Naive B cell (primary cell): ENCODE measurements around the gene SOX15. TPM values are rescaled to one million over a fixed set of nuclear protein-coding genes. Genes with fewer than 3 reads are reported as not detected.
"Not testable (repeated sequence)": the region's sequence is repeated elsewhere in the genome, so short reads cannot be mapped to it uniquely, and the experiment has no call there.

ENCODE experiments used
- ATAC-seq, 2 donors: fragments of 150-1000 bp; cut with Tn5 transposase; 2 replicates each; pipeline ENCODE4 v1.10.0; 2021; ENCODE audit warnings: low read depth in 2 of 2, mild to moderate bottlenecking in 2 of 2, moderate library complexity in 2 of 2
- DNase-seq: peaks from one replicate; pipeline ENCODE4 v3.0.0; 2022
- H3K27ac Mint-ChIP-seq, 6 donors: one replicate each; pipeline ENCODE4 v1.8.0; 2020 to 2022; ENCODE audit warnings: mild to moderate bottlenecking in 6 of 6, mixed read lengths in 6 of 6, moderate library complexity in 5 of 6, inconsistent platforms in 2 of 6
- H3K27me3 Mint-ChIP-seq, 3 donors: one replicate each; pipeline ENCODE4 v1.8.0; 2021 to 2022; ENCODE audit warnings: mixed read lengths in 3 of 3, mild to moderate bottlenecking in 1 of 3
- H3K36me3 Mint-ChIP-seq, 2 donors: one replicate each; pipeline ENCODE4 v1.8.0; 2020 to 2022; ENCODE audit warnings: mixed read lengths in 2 of 2, inconsistent platforms in 1 of 2, mild to moderate bottlenecking in 1 of 2
- H3K4me1 Mint-ChIP-seq, 3 donors: one replicate each; pipeline ENCODE4 v1.8.0; 2020 to 2022; ENCODE audit warnings: mixed read lengths in 3 of 3, inconsistent platforms in 1 of 3, mild to moderate bottlenecking in 1 of 3, moderate library complexity in 1 of 3
- H3K4me3 Mint-ChIP-seq, 8 donors: one replicate each; pipeline ENCODE4 v1.8.0; 2020 to 2022; ENCODE audit warnings: mild to moderate bottlenecking in 8 of 8, mixed read lengths in 8 of 8, moderate library complexity in 8 of 8, inconsistent platforms in 2 of 8
- H3K9me3 Mint-ChIP-seq, 7 donors: one replicate each; pipeline ENCODE4 v1.8.0; 2020 to 2022; ENCODE audit warnings: mixed read lengths in 7 of 7, mild to moderate bottlenecking in 5 of 7, inconsistent platforms in 2 of 7, moderate library complexity in 1 of 7
- polyA plus RNA-seq, 6 donors: library from polyadenylated mRNA; unstranded; fragments of 300-500 nt; fragmentation: Illumina TruSeq; gene quantifications; one replicate each; pipeline ENCODE4 v1.2.3, GENCODE V29; 2021; ENCODE audit warnings: low read depth in 6 of 6

SOX15 gene
- polyA plus RNA-seq, 6 donors from 2014 or later = not detected

- no peaks in the 10 kb centered on the region for H3K9me3 Mint-ChIP-seq
- H3K4me1 Mint-ChIP-seq = no peaks in the 10 kb centered on the region
- DNase-seq = no peak
- no peaks in the 10 kb centered on the region for H3K36me3 Mint-ChIP-seq
- H3K27me3 Mint-ChIP-seq = peaks cover 0 to 4% (median 0%) of the 10 kb centered on the region in 3 donors
- H3K27ac Mint-ChIP-seq = no peak overlapping the region
- H3K4me3 Mint-ChIP-seq = no peak overlapping the region
- ATAC-seq = no peak
Observed at GRCh38 chr17:7620835-7621234, 30.9 kb upstream of the SOX15 start.

GRCh38 chr17:7618608-7619007 lies 28.7 kb upstream of the SOX15 start:
- Mint-ChIP-seq H3K4me1 (peaks cover 3 to 6% (median 5%) of the 10 kb centered on the region in 3 donors), H3K27ac (no peak overlapping the region), H3K36me3 (no peaks in the 10 kb centered on the region), H3K27me3 (peaks cover 0 to 4% (median 0%) of the 10 kb centered on the region in 3 donors), H3K9me3 (no peaks in the 10 kb centered on the region), H3K4me3 (no peak overlapping the region)
- ATAC-seq = no peak
- no peak for DNase-seq

GRCh38 chr17:7615265-7615747 lies 25.4 kb upstream of the SOX15 start:
- H3K27me3 Mint-ChIP-seq = peaks cover 0 to 4% (median 0%) of the 10 kb centered on the region in 3 donors
- H3K9me3 Mint-ChIP-seq = no peaks in the 10 kb centered on the region
- DNase-seq (no peak), ATAC-seq (peak; percentile 23 to 26)
- peak overlapping the region; percentile 82 to 98 (median 94) for H3K4me3 Mint-ChIP-seq
- peak overlapping the region; percentile 84 to 99 (median 98) for H3K27ac Mint-ChIP-seq
- peaks cover 29 to 36% (median 31%) of the 10 kb centered on the region in 3 donors for H3K4me1 Mint-ChIP-seq
- no peaks in the 10 kb centered on the region for H3K36me3 Mint-ChIP-seq

- peaks cover 0 to 4% (median 0%) of the 10 kb centered on the region in 3 donors for H3K27me3 Mint-ChIP-seq
- H3K27ac Mint-ChIP-seq = peak within 1 kb of the TSS; percentile 84 to 99 (median 98)
- DNase-seq (peak; percentile 99), ATAC-seq (peak; percentile 85 to 87)
- no peaks in the 10 kb centered on the region for H3K36me3 Mint-ChIP-seq
- H3K9me3 Mint-ChIP-seq = no peaks in the 10 kb centered on the region
- H3K4me1 Mint-ChIP-seq = peaks cover 30 to 39% (median 31%) of the 10 kb centered on the region in 3 donors
- peak within 1 kb of the TSS; percentile 82 to 98 (median 94) for H3K4me3 Mint-ChIP-seq
Observed at GRCh38 chr17:7614425-7615264, 24.8 kb upstream of the SOX15 start, which contains the start of gene FXR2. Gene FXR2, minus strand, starts transcription at chr17:7614897. Its CDS starts 365 bp downstream, at chr17:7614532.

GRCh38 chr17:7613769-7614424 lies 24.0 kb upstream of the SOX15 start:
- H3K36me3 Mint-ChIP-seq = no peaks in the 10 kb centered on the region
- peaks cover 0 to 3% (median 0%) of the 10 kb centered on the region in 3 donors for H3K27me3 Mint-ChIP-seq
- H3K4me1 Mint-ChIP-seq = peaks cover 31 to 42% (median 34%) of the 10 kb centered on the region in 3 donors
- no peak for ATAC-seq
- H3K9me3 Mint-ChIP-seq = no peaks in the 10 kb centered on the region
- H3K4me3 Mint-ChIP-seq = peak overlapping the region; percentile 82 to 94 (median 92)
- DNase-seq = no peak
- peak overlapping the region; percentile 84 to 95 (median 92) for H3K27ac Mint-ChIP-seq

GRCh38 chr17:7612294-7612640 lies 22.4 kb upstream of the SOX15 start:
- H3K27ac Mint-ChIP-seq = peak overlapping the region in 3 of 6 donors; percentile 42 to 84 (median 44)
- H3K9me3 Mint-ChIP-seq = no peaks in the 10 kb centered on the region
- peaks cover 31 to 45% (median 34%) of the 10 kb centered on the region in 3 donors for H3K4me1 Mint-ChIP-seq

GRCh38 chr17:7611635-7612293 lies 21.9 kb upstream of the SOX15 start:
- Mint-ChIP-seq H3K27me3 (no peaks in the 10 kb centered on the region), H3K36me3 (no peaks in the 10 kb centered on the region), H3K4me1 (peaks cover 31 to 45% (median 34%) of the 10 kb centered on the region in 3 donors), H3K9me3 (no peaks in the 10 kb centered on the region), H3K4me3 (peak overlapping the region in 6 of 8 donors; percentile 25 to 94 (median 71)), H3K27ac (peak overlapping the region in 2 of 6 donors; percentile 44 to 84)
- no peak for ATAC-seq
- DNase-seq = no peak

More at GRCh38 chr17:7612294-7612640, 22.4 kb upstream of the SOX15 start:
- Mint-ChIP-seq H3K27me3 (no peaks in the 10 kb centered on the region), H3K4me3 (peak overlapping the region in 6 of 8 donors; percentile 24 to 94 (median 77)), H3K36me3 (no peaks in the 10 kb centered on the region)
- no peak for ATAC-seq
- DNase-seq = no peak

- H3K4me3 Mint-ChIP-seq = peak overlapping the region in 1 of 8 donors; percentile 46
- no peaks in the 10 kb centered on the region for H3K27me3 Mint-ChIP-seq
- peaks cover 38 to 52% (median 42%) of the 10 kb centered on the region in 3 donors for H3K4me1 Mint-ChIP-seq
- no peaks in the 10 kb centered on the region for H3K9me3 Mint-ChIP-seq
- DNase-seq = no peak
- ATAC-seq = no peak
- H3K27ac Mint-ChIP-seq = no peak overlapping the region
- no peaks in the 10 kb centered on the region for H3K36me3 Mint-ChIP-seq
Observed at GRCh38 chr17:7610641-7611040, 20.7 kb upstream of the SOX15 start.

- H3K4me3 Mint-ChIP-seq = no peak overlapping the region
- no peaks in the 10 kb centered on the region for H3K9me3 Mint-ChIP-seq
- H3K36me3 Mint-ChIP-seq = peaks cover 8 to 11% of the 10 kb centered on the region in 2 donors
- no peak for ATAC-seq
- no peaks in the 10 kb centered on the region for H3K27me3 Mint-ChIP-seq
- H3K27ac Mint-ChIP-seq = no peak overlapping the region
- H3K4me1 Mint-ChIP-seq = peaks cover 14 to 24% (median 22%) of the 10 kb centered on the region in 3 donors
- no peak for DNase-seq
Observed at GRCh38 chr17:7606280-7606679, 16.4 kb upstream of the SOX15 start.

- H3K27ac Mint-ChIP-seq, H3K27me3 Mint-ChIP-seq, H3K4me1 Mint-ChIP-seq, DNase-seq, H3K9me3 Mint-ChIP-seq, ATAC-seq, H3K4me3 Mint-ChIP-seq: not testable (repeated sequence)
- peaks cover 13 to 32% of the 10 kb centered on the region in 2 donors for H3K36me3 Mint-ChIP-seq
Observed at GRCh38 chr17:7597561-7597960, 7.7 kb upstream of the SOX15 start.

GRCh38 chr17:7593296-7593695 lies 3.4 kb upstream of the SOX15 start:
- no peak overlapping the region for H3K4me3 Mint-ChIP-seq
- H3K27me3 Mint-ChIP-seq = no peaks in the 10 kb centered on the region
- ATAC-seq (no peak), DNase-seq (no peak)
- H3K36me3 Mint-ChIP-seq = peaks cover 14 to 24% of the 10 kb centered on the region in 2 donors
- peaks cover 0 to 5% (median under 1%) of the 10 kb centered on the region in 3 donors for H3K4me1 Mint-ChIP-seq
- H3K9me3 Mint-ChIP-seq = no peaks in the 10 kb centered on the region
- H3K27ac Mint-ChIP-seq = no peak overlapping the region

GRCh38 chr17:7592422-7593021 lies 2.6 kb upstream of the SOX15 start:
- Mint-ChIP-seq H3K4me1 (peaks cover 2 to 9% (median 6%) of the 10 kb centered on the region in 3 donors), H3K4me3 (no peak overlapping the region), H3K27me3 (no peaks in the 10 kb centered on the region), H3K9me3 (no peaks in the 10 kb centered on the region), H3K27ac (peak overlapping the region in 1 of 6 donors; percentile 28), H3K36me3 (peaks cover 13 to 30% of the 10 kb centered on the region in 2 donors)
- DNase-seq (no peak), ATAC-seq (no peak)

GRCh38 chr17:7591596-7591995 lies 1.7 kb upstream of the SOX15 start:
- ATAC-seq = no peak
- Mint-ChIP-seq H3K27ac (no peak overlapping the region), H3K36me3 (peaks cover 13 to 30% of the 10 kb centered on the region in 2 donors), H3K4me1 (peaks cover 2 to 9% (median 6%) of the 10 kb centered on the region in 3 donors), H3K27me3 (no peaks in the 10 kb centered on the region), H3K9me3 (no peaks in the 10 kb centered on the region), H3K4me3 (no peak overlapping the region)
- DNase-seq = no peak
